ACC112 (cell line): ENCODE data around the gene RIN2.
"Not testable (repeated sequence)": the region's sequence is repeated elsewhere in the genome, so short reads cannot be mapped to it uniquely, and the experiment has no call there.

Experiments used
- H2AFZ ChIP-seq: fragments of 200-600 bp; sonication (generic); one replicate; pipeline ENCODE4 v1.6.0; 2017; ENCODE audit warnings: antibody characterized with exemption, low read length; ENCODE audit not compliant: unreplicated experiment
- H3K27ac ChIP-seq: fragments of 200-600 bp; sonication (generic); 2 replicates; pipeline ENCODE4 v1.5.1; 2014; ENCODE audit warnings: low read depth, mild to moderate bottlenecking, antibody characterized with exemption, low read length, moderate library complexity
- H3K27me3 ChIP-seq: fragments of 200-600 bp; sonication (generic); 2 replicates; pipeline ENCODE4 v1.6.1; 2014; ENCODE audit warnings: mild to moderate bottlenecking, antibody characterized with exemption, low read length, moderate library complexity, mixed read lengths; ENCODE audit not compliant: insufficient read depth
- H3K36me3 ChIP-seq: fragments of 200-600 bp; sonication (generic); 2 replicates; pipeline ENCODE4 v1.6.1; 2016; ENCODE audit warnings: mild to moderate bottlenecking, antibody characterized with exemption, low read length, moderate library complexity, mixed read lengths; ENCODE audit not compliant: insufficient read depth
- H3K4me1 ChIP-seq: fragments of 200-600 bp; sonication (generic); one replicate; pipeline ENCODE4 v1.6.1; 2016; ENCODE audit warnings: low read length, mixed read lengths; ENCODE audit not compliant: insufficient read depth, unreplicated experiment, control insufficient read depth
- H3K4me3 ChIP-seq: fragments of 200-600 bp; sonication (generic); 2 replicates; pipeline ENCODE4 v1.5.1; 2014; ENCODE audit warnings: mild to moderate bottlenecking, low read depth, low read length
- H3K79me2 ChIP-seq: fragments of 200-600 bp; sonication (generic); one replicate; pipeline ENCODE4 v1.6.0; 2016; ENCODE audit warnings: low read length; ENCODE audit not compliant: control insufficient read depth, unreplicated experiment, insufficient read depth

The RIN2 gene

DNA sequence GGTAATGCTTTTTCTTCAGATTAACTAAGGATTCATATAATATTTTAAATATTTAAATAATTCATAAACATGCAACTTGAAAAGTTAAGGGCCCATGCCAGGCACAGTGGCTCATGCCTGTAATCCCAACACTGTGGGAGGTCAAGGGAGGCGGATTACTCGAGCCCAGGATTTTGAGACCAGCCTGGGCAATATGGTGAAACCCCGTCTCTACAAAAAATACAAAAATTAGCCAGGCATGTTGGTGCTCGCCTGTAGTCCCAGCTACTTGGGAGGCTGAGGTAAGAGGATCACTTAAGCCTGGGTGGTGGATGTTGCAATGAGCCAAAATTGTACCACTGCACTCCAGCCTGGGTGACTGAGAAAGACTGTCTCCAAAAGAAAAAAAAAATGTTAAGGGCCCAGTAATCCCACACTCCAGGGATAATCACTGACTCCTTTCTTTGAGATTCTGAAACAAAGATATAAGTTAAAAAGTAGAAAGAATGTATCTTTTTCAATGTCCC is 7.9 kb upstream of the RIN2 start:
- H3K79me2 ChIP-seq = no peaks in the 10 kb centered on the region
- no peak overlapping the region for H3K27ac ChIP-seq
- H3K4me3 ChIP-seq = no peak overlapping the region
- no peaks in the 10 kb centered on the region for H3K27me3 ChIP-seq
- H3K4me1 ChIP-seq = no peaks in the 10 kb centered on the region
- no peaks in the 10 kb centered on the region for H3K36me3 ChIP-seq
- H2AFZ ChIP-seq = no peak overlapping the region

GRCh38 chr20:19750907-19751636 is 7.0 kb upstream of the RIN2 start:
- H3K36me3 ChIP-seq = no peaks in the 10 kb centered on the region
- no peaks in the 10 kb centered on the region for H3K79me2 ChIP-seq
- no peak overlapping the region for H2AFZ ChIP-seq
- no peak overlapping the region for H3K4me3 ChIP-seq
- H3K4me1 ChIP-seq = no peaks in the 10 kb centered on the region
- H3K27me3 ChIP-seq = no peaks in the 10 kb centered on the region
- H3K27ac ChIP-seq = no peak overlapping the region

- H3K27ac ChIP-seq, H3K79me2 ChIP-seq, H3K27me3 ChIP-seq, H3K4me3 ChIP-seq, H3K36me3 ChIP-seq, H2AFZ ChIP-seq, H3K4me1 ChIP-seq: not testable (repeated sequence)
Observed at GRCh38 chr20:19754201-19754600, 3.9 kb upstream of the RIN2 start.

- Histone ChIP-seq H2AFZ (peak overlapping the region; percentile 62), H3K36me3 (no peaks in the 10 kb centered on the region), H3K27me3 (no peaks in the 10 kb centered on the region), H3K4me3 (peak overlapping the region; percentile 73), H3K27ac (peak overlapping the region; percentile 56), H3K4me1 (peaks cover 33% of the 10 kb centered on the region), H3K79me2 (no peaks in the 10 kb centered on the region)
Observed at GRCh38 chr20:19756761-19757486, 1.1 kb upstream of the RIN2 start.

GRCh38 chr20:19757487-19758132 is 448 bp upstream of the RIN2 start:
- peak overlapping the region; percentile 46 for H2AFZ ChIP-seq

DNA sequence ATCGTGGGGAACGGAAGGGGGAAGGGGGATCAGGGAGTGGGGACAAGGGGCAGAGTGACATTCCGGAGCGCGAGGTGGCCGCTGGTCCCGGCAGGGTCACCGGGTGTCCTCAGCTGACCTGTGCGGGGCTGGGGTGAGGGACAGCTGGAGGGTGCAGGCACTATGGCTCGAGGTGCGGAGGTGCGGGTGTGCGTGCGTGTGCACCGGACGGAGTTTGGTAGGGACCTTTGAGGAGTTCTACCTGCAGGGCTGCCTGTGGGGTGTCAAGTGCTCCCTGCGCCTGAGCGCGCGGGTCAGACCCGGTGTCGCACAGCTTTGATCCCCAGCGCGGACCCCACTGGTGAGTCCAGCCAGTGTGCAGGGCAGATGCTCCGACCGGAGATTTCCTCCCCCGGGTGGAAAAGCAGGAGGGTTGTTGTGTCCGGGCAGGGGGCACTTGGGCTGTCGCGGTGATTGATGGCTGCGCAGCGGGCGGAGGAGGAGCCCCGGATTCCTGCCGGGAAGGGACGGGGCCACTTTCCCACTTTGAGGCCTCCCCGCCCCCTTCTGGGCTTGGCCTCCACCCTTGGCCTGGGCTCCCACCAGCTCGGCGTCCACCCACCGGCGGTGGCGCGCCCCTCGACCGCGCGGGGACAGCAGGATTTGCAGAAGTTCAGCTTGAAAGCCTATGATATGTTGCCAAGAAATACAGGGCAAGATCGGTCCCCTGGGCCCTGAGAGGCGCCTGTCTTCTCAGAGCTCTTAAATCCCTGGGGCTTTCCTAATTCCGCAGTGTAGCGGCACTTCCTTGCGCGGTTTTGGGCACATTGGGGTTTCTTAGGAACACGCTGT is 658 bp downstream of the RIN2 start:
- Histone ChIP-seq H3K27ac (peak overlapping the region; percentile 56), H3K36me3 (no peaks in the 10 kb centered on the region), H2AFZ (peak overlapping the region; percentile 46), H3K4me1 (peaks cover 36% of the 10 kb centered on the region), H3K4me3 (peak overlapping the region; percentile 73), H3K79me2 (no peaks in the 10 kb centered on the region), H3K27me3 (no peaks in the 10 kb centered on the region)

More at GRCh38 chr20:19757487-19758132, 448 bp upstream of the RIN2 start:
- Histone ChIP-seq H3K4me1 (peaks cover 36% of the 10 kb centered on the region), H3K36me3 (no peaks in the 10 kb centered on the region), H3K27ac (peak overlapping the region; percentile 56), H3K4me3 (peak overlapping the region; percentile 73), H3K27me3 (no peaks in the 10 kb centered on the region), H3K79me2 (no peaks in the 10 kb centered on the region)

GRCh38 chr20:19760371-19760721 is 2.3 kb downstream of the RIN2 start:
- Histone ChIP-seq H3K27ac (peak overlapping the region; percentile 56), H3K27me3 (no peaks in the 10 kb centered on the region), H3K4me1 (peaks cover 41% of the 10 kb centered on the region), H3K36me3 (no peaks in the 10 kb centered on the region), H3K4me3 (no peak overlapping the region), H2AFZ (no peak overlapping the region), H3K79me2 (peaks cover 3% of the 10 kb centered on the region)

DNA sequence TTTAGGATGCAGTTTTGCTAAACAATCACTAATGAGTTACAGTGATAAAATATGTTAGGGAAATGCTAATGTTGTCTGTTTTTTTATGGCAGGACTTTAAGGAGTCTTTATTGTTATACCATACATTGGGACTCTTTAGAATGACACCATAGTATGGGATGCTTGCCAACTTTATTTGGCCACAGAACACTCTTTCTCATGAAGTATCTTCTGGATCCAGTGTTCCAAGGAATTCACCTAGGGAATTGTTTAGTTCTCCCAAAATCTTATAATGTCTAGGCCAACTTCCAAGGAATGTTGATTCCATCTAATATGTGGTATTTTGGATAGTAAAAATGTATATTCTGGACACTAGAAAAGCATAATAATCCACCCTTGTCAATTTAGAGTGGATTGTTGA is 3.3 kb downstream of the RIN2 start:
- no peak overlapping the region for H2AFZ ChIP-seq
- no peaks in the 10 kb centered on the region for H3K36me3 ChIP-seq
- peaks cover 4% of the 10 kb centered on the region for H3K79me2 ChIP-seq
- no peak overlapping the region for H3K4me3 ChIP-seq
- no peak overlapping the region for H3K27ac ChIP-seq
- peaks cover 41% of the 10 kb centered on the region for H3K4me1 ChIP-seq
- H3K27me3 ChIP-seq = no peaks in the 10 kb centered on the region

DNA sequence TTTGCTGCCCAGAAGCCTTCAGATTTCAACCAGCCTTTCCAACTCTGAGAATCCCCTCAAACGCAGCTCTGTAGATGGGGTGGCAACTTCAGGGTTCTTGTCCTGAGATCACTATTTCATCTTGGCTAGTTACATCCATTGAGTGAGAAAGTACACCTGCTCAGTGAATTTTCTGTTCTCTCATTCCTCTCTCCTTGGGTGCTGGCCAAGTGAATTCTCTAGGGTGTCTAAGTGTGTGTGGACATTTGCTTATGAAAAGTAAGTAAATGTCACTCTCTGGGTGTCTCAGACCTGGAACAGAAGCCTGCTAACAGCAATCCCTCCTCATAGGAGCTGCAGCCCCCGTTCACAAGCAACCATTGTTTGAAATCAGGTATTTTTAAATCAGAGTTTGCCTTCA is 3.8 kb downstream of the RIN2 start:
- no peak overlapping the region for H2AFZ ChIP-seq
- no peak overlapping the region for H3K4me3 ChIP-seq
- H3K4me1 ChIP-seq = peaks cover 38% of the 10 kb centered on the region
- H3K36me3 ChIP-seq = no peaks in the 10 kb centered on the region
- H3K27ac ChIP-seq = no peak overlapping the region
- peaks cover 4% of the 10 kb centered on the region for H3K79me2 ChIP-seq
- no peaks in the 10 kb centered on the region for H3K27me3 ChIP-seq

- Histone ChIP-seq H3K36me3 (no peaks in the 10 kb centered on the region), H3K4me1 (peaks cover 34% of the 10 kb centered on the region), H2AFZ (no peak overlapping the region), H3K27ac (no peak overlapping the region), H3K4me3 (no peak overlapping the region), H3K79me2 (peaks cover 4% of the 10 kb centered on the region), H3K27me3 (no peaks in the 10 kb centered on the region)
Observed at GRCh38 chr20:19764207-19764606, 6.1 kb downstream of the RIN2 start.
